HG03064 (cell line): ENCODE measurements around the gene SIK1.
"Not testable (repeated sequence)": the region's sequence is repeated elsewhere in the genome, so short reads cannot be mapped to it uniquely, and the experiment has no call there.

Experiments
- ATAC-seq: cut with Tn5 transposase; IDR thresholded peaks from one replicate; pipeline ENCODE4 v1.9.1; 2021; ENCODE audit warnings: low read depth; ENCODE audit not compliant: unreplicated experiment

Gene SIK1

GRCh38 chr21:43426404-43427241 lies at the start of gene SIK1:
Gene SIK1, minus strand, starts transcription at chr21:43427131. Its CDS starts 953 bp downstream, at chr21:43426178.
- peak; percentile 36 for ATAC-seq

- not testable (repeated sequence) for ATAC-seq
Observed at GRCh38 chr21:43471597-43472242, 44.8 kb upstream of the SIK1 start.

- not testable (repeated sequence) for ATAC-seq
Observed at GRCh38 chr21:43469719-43470458, 43.0 kb upstream of the SIK1 start.

GRCh38 chr21:43467785-43468184 lies 40.9 kb upstream of the SIK1 start:
- no peak for ATAC-seq

GRCh38 chr21:43465159-43465558 lies 38.2 kb upstream of the SIK1 start:
- not testable (repeated sequence) for ATAC-seq

- not testable (repeated sequence) for ATAC-seq
Observed at GRCh38 chr21:43463498-43464261, 36.7 kb upstream of the SIK1 start.

- ATAC-seq, result not testable (repeated sequence)
Observed at GRCh38 chr21:43462932-43463331, 36.0 kb upstream of the SIK1 start.

- not testable (repeated sequence) for ATAC-seq
Observed at GRCh38 chr21:43460475-43460874, 33.5 kb upstream of the SIK1 start.

- not testable (repeated sequence) for ATAC-seq
Observed at GRCh38 chr21:43458995-43459394, 32.1 kb upstream of the SIK1 start.

- ATAC-seq, result not testable (repeated sequence)
Observed at GRCh38 chr21:43456616-43457314, 29.8 kb upstream of the SIK1 start.

- ATAC-seq, result not testable (repeated sequence)
Observed at GRCh38 chr21:43455717-43456116, 28.8 kb upstream of the SIK1 start.

GRCh38 chr21:43454176-43454575 lies 27.2 kb upstream of the SIK1 start:
- not testable (repeated sequence) for ATAC-seq

GRCh38 chr21:43451850-43452249 lies 24.9 kb upstream of the SIK1 start:
- ATAC-seq, result not testable (repeated sequence)

GRCh38 chr21:43450287-43450686 lies 23.4 kb upstream of the SIK1 start:
- not testable (repeated sequence) for ATAC-seq

GRCh38 chr21:43447353-43447977 lies 20.5 kb upstream of the SIK1 start:
- not testable (repeated sequence) for ATAC-seq

- not testable (repeated sequence) for ATAC-seq
Observed at GRCh38 chr21:43446277-43446932, 19.5 kb upstream of the SIK1 start.

- not testable (repeated sequence) for ATAC-seq
Observed at GRCh38 chr21:43444524-43444923, 17.6 kb upstream of the SIK1 start.

GRCh38 chr21:43442571-43442970 lies 15.6 kb upstream of the SIK1 start:
- not testable (repeated sequence) for ATAC-seq
